Progenitor cell of endocrine pancreas (in vitro differentiated cells): ENCODE results near the gene RCL1. TPM values are rescaled to one million over a fixed set of nuclear protein-coding genes. Genes with fewer than 3 reads are reported as not detected.
"Not testable (repeated sequence)": the region's sequence is repeated elsewhere in the genome, so short reads cannot be mapped to it uniquely, and the experiment has no call there.

ENCODE experiments used
- DNase-seq: peaks from one replicate; pipeline ENCODE4 v3.0.0; 2021; ENCODE audit warnings: low spot score; ENCODE audit not compliant: unreplicated experiment
- H3K27ac Mint-ChIP-seq: 2 replicates; pipeline ENCODE4 v1.8.0; 2021; ENCODE audit warnings: mild to moderate bottlenecking, moderate library complexity, mixed read lengths
- H3K27me3 Mint-ChIP-seq: 2 replicates; pipeline ENCODE4 v1.8.0; 2021; ENCODE audit warnings: mixed read lengths
- H3K36me3 Mint-ChIP-seq: 2 replicates; pipeline ENCODE4 v1.8.0; 2022; ENCODE audit warnings: mixed read lengths; ENCODE audit not compliant: insufficient read depth
- H3K4me1 Mint-ChIP-seq: 2 replicates; pipeline ENCODE4 v1.8.0; 2021; ENCODE audit warnings: low read depth, mixed read lengths
- H3K4me3 Mint-ChIP-seq: 2 replicates; pipeline ENCODE4 v1.8.0; 2021; ENCODE audit warnings: low read depth, mild to moderate bottlenecking, moderate library complexity, mixed read lengths
- H3K9me3 Mint-ChIP-seq: 2 replicates; pipeline ENCODE4 v1.8.0; 2021; ENCODE audit warnings: low read depth, mixed read lengths
- CTCF ChIP-seq: fragments of 200-600 bp; sonication (generic); IDR thresholded peaks from one replicate; pipeline ENCODE4 v1.5.0; 2021; ENCODE audit warnings: antibody characterized with exemption, mild to moderate bottlenecking; ENCODE audit not compliant: unreplicated experiment
- total RNA-seq: library from RNA; stranded (reverse); gene quantifications from 2 replicates; pipeline ENCODE4 v1.2.1, GENCODE V29; 2021

RCL1 gene
- total RNA-seq, 1 donor from 2014 or later: 18.2 TPM

GRCh38 chr9:4793459-4794395, 983 bp downstream of the RCL1 start:
- Mint-ChIP-seq H3K9me3 (no peaks in the 10 kb centered on the region), H3K36me3 (peaks cover 4% of the 10 kb centered on the region), H3K27me3 (peaks cover 10% of the 10 kb centered on the region), H3K4me1 (peaks cover 17% of the 10 kb centered on the region), H3K27ac (peak overlapping the region; percentile 95), H3K4me3 (peak overlapping the region; percentile 93)
- no peak for TF ChIP-seq CTCF
- no peak for DNase-seq

- Mint-ChIP-seq H3K4me3 (peak overlapping the region; percentile 93), H3K36me3 (peaks cover 4% of the 10 kb centered on the region), H3K27ac (no peak overlapping the region), H3K27me3 (peaks cover 10% of the 10 kb centered on the region), H3K4me1 (peaks cover 22% of the 10 kb centered on the region), H3K9me3 (no peaks in the 10 kb centered on the region)
- no peak for DNase-seq
- TF ChIP-seq CTCF: no peak
These were observed 1.9 kb downstream of the RCL1 start for GRCh38 chr9:4794691-4795090.

GRCh38 chr9:4795108-4795507, 2.4 kb downstream of the RCL1 start:
- H3K27ac Mint-ChIP-seq, H3K36me3 Mint-ChIP-seq, H3K27me3 Mint-ChIP-seq, H3K9me3 Mint-ChIP-seq, DNase-seq: not testable (repeated sequence)
- Mint-ChIP-seq H3K4me3 (peak overlapping the region; percentile 29), H3K4me1 (peaks cover 25% of the 10 kb centered on the region)

GRCh38 chr9:4796530-4796929, 3.8 kb downstream of the RCL1 start:
- peaks cover 4% of the 10 kb centered on the region for H3K36me3 Mint-ChIP-seq
- H3K4me1 Mint-ChIP-seq: peaks cover 25% of the 10 kb centered on the region
- TF ChIP-seq CTCF: no peak
- DNase-seq: no peak
- H3K9me3 Mint-ChIP-seq: no peaks in the 10 kb centered on the region
- no peak overlapping the region for H3K27ac Mint-ChIP-seq
- H3K4me3 Mint-ChIP-seq: no peak overlapping the region
- H3K27me3 Mint-ChIP-seq: no peaks in the 10 kb centered on the region

- DNase-seq: no peak
- no peaks in the 10 kb centered on the region for H3K9me3 Mint-ChIP-seq
- H3K36me3 Mint-ChIP-seq: peaks cover 4% of the 10 kb centered on the region
- no peak overlapping the region for H3K27ac Mint-ChIP-seq
- no peaks in the 10 kb centered on the region for H3K27me3 Mint-ChIP-seq
- H3K4me3 Mint-ChIP-seq: no peak overlapping the region
- TF ChIP-seq CTCF: peak; percentile 67
- peaks cover 21% of the 10 kb centered on the region for H3K4me1 Mint-ChIP-seq
These were observed 4.5 kb downstream of the RCL1 start for GRCh38 chr9:4796988-4797853.
